Amniotic stem cell (primary cell): ENCODE results near the gene RYR2.

Experiments used
- DNase-seq: peaks from one replicate; lab custom pipeline; 2025; lab: John Stamatoyannopoulos, UW

Gene RYR2

GRCh38 chr1:237204841-237205240 lies 162.9 kb downstream of the RYR2 start:
- DNase-seq = no peak

GRCh38 chr1:237205400-237206064 lies 163.5 kb downstream of the RYR2 start:
- no peak for DNase-seq

- no peak for DNase-seq
These were observed 164.1 kb downstream of the RYR2 start for GRCh38 chr1:237206065-237206414.

DNA sequence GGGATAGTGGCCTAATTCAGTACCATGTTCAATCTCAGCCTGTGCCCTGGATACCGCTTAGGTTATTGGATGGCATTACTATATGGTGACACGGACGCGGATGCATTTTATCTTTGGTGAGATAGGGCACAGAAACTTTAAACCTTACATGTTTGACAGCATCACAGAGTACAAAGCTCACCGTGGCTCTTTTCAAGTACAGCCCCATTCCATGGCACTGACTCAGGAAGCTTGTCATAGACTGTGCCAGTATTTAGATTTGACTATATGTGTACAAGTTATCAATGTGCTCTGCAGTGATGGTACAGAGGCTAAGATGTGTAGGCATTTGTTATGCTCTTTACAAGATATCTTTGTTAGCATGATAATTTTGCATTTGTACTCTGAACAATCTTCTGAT lies 169.0 kb downstream of the RYR2 start:
- DNase-seq = no peak

DNA sequence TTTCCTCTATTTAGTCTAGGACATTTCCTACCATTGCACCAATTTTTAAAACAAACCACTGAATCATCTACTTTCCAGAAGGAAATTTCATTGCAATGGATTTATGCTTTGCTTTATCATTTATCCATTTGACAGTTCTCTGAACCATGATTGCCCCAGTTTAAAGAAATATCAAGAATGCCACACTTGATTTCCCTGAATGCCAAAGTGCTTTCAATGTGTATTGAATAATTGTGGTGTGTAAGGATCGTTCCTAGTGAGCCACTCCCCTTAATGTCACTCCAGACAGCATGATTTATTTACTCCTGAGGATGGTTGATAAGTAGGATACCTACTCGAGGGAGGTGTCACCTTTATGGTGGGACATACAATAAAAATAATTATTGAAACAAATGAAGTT lies 169.6 kb downstream of the RYR2 start:
- no peak for DNase-seq

- no peak for DNase-seq
These were observed 178.0 kb downstream of the RYR2 start for GRCh38 chr1:237219751-237220642.

- no peak for DNase-seq
These were observed 181.4 kb downstream of the RYR2 start for GRCh38 chr1:237223419-237223818.

GRCh38 chr1:237226177-237226944 lies 184.4 kb downstream of the RYR2 start:
- DNase-seq = no peak

DNA sequence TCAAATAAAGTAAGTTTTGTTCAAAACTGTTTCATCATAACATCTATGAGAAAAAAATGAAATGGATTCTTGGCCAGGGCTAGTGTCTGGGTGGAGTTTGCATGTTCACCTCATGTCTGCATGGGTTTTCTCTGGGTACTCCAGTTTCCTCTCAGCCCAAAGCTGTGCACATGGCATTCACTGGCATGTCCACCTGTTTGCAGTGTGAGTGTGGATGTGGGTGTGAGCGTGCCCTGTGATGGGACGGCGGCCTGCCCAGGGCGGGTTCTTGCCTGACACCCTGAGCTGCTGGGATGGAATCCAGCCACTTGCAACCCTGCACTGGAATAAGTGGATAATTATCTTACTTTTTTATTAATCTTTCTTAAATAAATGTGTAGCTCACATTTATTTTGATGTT lies 185.5 kb downstream of the RYR2 start:
- no peak for DNase-seq

GRCh38 chr1:237228421-237228820 lies 186.4 kb downstream of the RYR2 start:
- DNase-seq = no peak

- DNase-seq = no peak
These were observed 187.3 kb downstream of the RYR2 start for GRCh38 chr1:237229333-237229732.

GRCh38 chr1:237232501-237232900 lies 190.5 kb downstream of the RYR2 start:
- no peak for DNase-seq

DNA sequence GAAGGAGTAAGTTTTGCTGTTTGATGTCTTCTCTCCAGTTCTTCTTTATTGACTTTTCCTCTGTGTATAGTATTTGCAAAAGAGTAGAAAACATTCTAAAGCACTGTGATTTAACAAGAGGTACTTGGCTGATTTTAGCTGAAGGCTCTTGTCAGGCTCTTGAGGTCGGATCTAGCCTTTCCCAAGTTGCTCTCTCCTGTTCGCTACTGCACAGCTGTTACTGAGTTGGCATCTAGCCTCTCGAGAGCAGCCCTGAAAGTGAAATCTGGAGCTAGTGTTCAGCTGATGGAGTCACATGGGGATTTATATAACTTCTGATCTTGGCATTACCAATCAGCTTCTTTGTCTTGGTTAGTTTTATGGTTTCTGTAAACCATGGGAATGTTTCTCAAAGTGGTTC lies 193.1 kb downstream of the RYR2 start:
- DNase-seq = no peak

GRCh38 chr1:237237721-237238120 lies 195.7 kb downstream of the RYR2 start:
- no peak for DNase-seq

- DNase-seq = no peak
These were observed 197.3 kb downstream of the RYR2 start for GRCh38 chr1:237239248-237239647.

DNA sequence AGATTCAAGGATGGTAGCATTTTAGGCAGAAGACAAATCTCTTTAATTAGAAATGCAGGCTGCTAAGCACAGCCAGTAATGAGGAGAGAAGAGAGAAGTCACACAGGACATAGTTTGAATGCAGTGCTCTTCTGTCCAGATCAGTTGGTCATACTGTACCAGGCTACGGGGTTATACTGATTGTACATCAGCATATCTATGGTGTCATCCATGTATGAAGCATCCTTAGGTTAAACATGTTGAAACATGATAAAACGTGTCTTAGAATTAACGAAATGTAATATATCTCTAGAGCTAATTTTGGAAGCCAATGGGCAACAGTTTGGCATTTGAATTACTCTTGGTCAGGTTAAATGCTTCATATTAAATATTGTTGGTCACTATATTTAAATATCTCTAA lies 199.1 kb downstream of the RYR2 start:
- no peak for DNase-seq

GRCh38 chr1:237244778-237245177 lies 202.8 kb downstream of the RYR2 start:
- no peak for DNase-seq

DNA sequence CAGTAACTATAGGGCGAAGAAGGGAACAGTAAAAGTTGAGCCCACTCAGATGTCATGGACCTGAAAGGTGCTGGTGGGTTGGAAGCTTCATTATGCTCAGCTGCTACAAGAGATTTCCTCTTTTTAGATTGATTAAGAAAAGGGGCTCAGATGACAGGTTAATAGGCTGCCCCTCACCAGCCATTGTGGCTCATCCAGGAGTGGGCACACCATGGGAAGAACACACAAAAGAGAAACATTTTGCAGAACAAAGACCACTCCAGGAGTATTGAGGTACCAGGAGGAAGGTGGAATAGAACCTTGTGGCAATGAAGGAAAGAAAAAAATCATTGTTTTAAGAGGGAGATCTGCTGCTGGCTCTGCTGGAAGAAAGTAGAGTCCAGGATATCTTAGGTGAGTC lies 205.5 kb downstream of the RYR2 start:
- no peak for DNase-seq

DNA sequence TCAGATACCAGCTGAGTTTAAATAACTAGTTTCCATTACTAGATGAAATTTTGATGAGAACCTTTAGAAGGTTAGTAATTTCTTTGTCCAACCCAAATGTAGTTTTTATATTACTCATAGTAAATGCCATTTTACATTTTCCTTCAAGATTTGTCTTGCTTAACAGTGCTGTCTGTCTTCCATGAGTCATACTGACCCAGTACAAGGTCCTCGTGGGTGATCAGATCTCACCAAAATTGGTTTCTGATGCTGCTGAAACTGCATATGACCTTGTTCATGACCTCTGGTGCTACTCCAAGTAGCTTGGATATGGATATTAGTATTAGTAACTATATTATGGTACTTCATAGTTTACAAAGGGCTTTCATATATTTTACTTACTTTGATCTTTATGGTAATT lies 207.1 kb downstream of the RYR2 start:
- DNase-seq = no peak

- no peak for DNase-seq
These were observed 208.1 kb downstream of the RYR2 start for GRCh38 chr1:237250055-237250454.

DNA sequence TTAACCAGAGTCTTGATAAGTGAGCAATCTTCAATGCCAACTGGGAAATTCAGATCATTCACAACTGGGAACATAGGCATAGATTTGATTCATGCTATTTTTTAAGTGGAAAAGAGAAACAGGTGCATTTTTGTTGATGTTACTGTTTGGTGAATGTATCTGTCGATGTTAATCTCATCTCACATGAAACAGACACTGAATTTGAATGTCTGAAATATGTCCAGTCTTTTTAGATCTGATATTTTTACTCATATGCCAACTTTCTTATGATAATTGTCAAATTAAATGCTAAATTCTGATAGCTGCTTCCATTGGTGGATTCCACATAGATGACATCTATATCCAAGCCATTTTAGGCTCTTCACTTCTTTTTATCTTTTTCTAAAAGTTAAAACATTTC lies 213.1 kb downstream of the RYR2 start:
- no peak for DNase-seq

DNA sequence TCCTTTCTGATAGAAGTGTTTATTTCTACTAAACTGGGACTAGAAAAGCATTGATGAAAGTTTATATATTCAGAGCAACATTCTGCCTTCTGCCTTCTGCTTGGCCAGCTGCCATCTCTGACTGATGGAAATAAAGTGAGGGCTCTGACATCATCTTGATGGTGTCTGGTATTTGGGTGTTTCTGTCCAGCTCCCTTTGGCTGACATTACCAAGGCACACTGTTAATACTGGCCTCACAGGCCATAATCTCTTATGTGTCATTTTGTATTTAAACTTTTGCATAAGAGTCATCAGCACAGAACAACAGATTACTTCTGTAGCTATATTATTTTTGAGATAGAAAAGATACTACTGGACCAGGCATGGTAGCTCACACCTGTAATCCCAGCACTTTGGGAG lies 216.9 kb downstream of the RYR2 start:
- DNase-seq = no peak

DNA sequence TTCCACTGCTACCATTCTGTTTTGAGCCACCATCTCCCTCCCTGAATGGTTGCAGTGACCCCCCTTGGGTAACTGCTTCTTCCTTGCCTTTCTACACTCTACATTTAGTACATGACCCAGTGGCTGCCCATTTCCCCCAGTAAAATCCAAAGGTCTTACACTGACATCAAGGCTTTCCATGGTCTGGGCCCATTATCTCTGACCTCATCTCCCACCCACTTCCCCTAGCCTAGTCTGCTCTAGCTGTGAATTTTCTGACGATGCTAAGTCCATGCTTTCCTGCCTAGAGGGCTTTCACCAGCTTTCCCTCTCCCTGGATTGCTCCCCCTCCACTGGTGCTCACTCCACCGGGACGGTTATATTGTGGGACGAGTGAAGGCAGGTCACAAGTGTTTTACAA lies 219.2 kb downstream of the RYR2 start:
- DNase-seq = no peak
